Stimulated activated CD8-positive, alpha-beta memory T cell treated with anti-CD3 and anti-CD28 coated beads, Interleukin-7, amount 100 ng/mL, for 4 hours (primary cell): ENCODE data around the gene PDE4B.
"Not testable (repeated sequence)": the region's sequence is repeated elsewhere in the genome, so short reads cannot be mapped to it uniquely, and the experiment has no call there.

Source experiments
- DNase-seq, 2 donors: peaks; one replicate each; pipeline ENCODE4 v3.0.0-alpha.2; 2020; ENCODE audit warnings: low read depth in 2 of 2

Gene PDE4B

GRCh38 chr1:66393586-66394287 is 601.0 kb downstream of the PDE4B start:
- no peak for DNase-seq

- no peak for DNase-seq
Observed at GRCh38 chr1:66394603-66395002, 601.9 kb downstream of the PDE4B start.

- no peak for DNase-seq
Observed at GRCh38 chr1:66395202-66396061, 602.7 kb downstream of the PDE4B start.

- DNase-seq: no peak
Observed at GRCh38 chr1:66396212-66396890, 603.7 kb downstream of the PDE4B start.

GRCh38 chr1:66397192-66397591 is 604.5 kb downstream of the PDE4B start:
- no peak for DNase-seq

GRCh38 chr1:66399888-66400529 is 607.3 kb downstream of the PDE4B start:
- DNase-seq: no peak

GRCh38 chr1:66400660-66401059 is 608.0 kb downstream of the PDE4B start:
- DNase-seq: no peak

GRCh38 chr1:66401244-66401643 is 608.5 kb downstream of the PDE4B start:
- DNase-seq: no peak

- DNase-seq: no peak
Observed at GRCh38 chr1:66402194-66402593, 609.5 kb downstream of the PDE4B start.

- DNase-seq: no peak
Observed at GRCh38 chr1:66403007-66403731, 610.5 kb downstream of the PDE4B start.

- DNase-seq: no peak
Observed at GRCh38 chr1:66405061-66405460, 612.4 kb downstream of the PDE4B start.

- DNase-seq: not testable (repeated sequence)
Observed at GRCh38 chr1:66411449-66411848, 618.8 kb downstream of the PDE4B start.

GRCh38 chr1:66412704-66413103 is 620.0 kb downstream of the PDE4B start:
- DNase-seq: no peak

- DNase-seq: no peak
Observed at GRCh38 chr1:66413136-66413837, 620.6 kb downstream of the PDE4B start.

GRCh38 chr1:66413838-66414175 is 621.1 kb downstream of the PDE4B start:
- DNase-seq: no peak

- DNase-seq: no peak
Observed at GRCh38 chr1:66415281-66415680, 622.6 kb downstream of the PDE4B start.

GRCh38 chr1:66415866-66416265 is 623.2 kb downstream of the PDE4B start:
- DNase-seq: no peak

GRCh38 chr1:66416295-66416694 is 623.6 kb downstream of the PDE4B start:
- no peak for DNase-seq

GRCh38 chr1:66418021-66418420 is 625.3 kb downstream of the PDE4B start:
- no peak for DNase-seq

- not testable (repeated sequence) for DNase-seq
Observed at GRCh38 chr1:66420171-66420570, 627.5 kb downstream of the PDE4B start.

- DNase-seq: not testable (repeated sequence)
Observed at GRCh38 chr1:66420906-66421305, 628.2 kb downstream of the PDE4B start.
